Thyroid gland (tissue), 4 donors: ENCODE data around the gene PRIMPOL. TPM values are rescaled to one million over a fixed set of nuclear protein-coding genes. Genes with fewer than 3 reads are reported as not detected.

Experiments
- DNase-seq, 2 donors: peaks; one replicate each; pipeline ENCODE4 v3.0.0-alpha.2; 2019
- H3K27ac ChIP-seq, 3 donors: fragments of 200-600 bp; sonication (generic); 1 replicate in 2 of 3; 2 replicates in 1 of 3; pipeline ENCODE4 v1.5.1; 2016 to 2019; ENCODE audit warnings: mild to moderate bottlenecking in 1 of 3, moderate library complexity in 1 of 3
- H3K27me3 ChIP-seq: fragments of 200-600 bp; sonication (generic); one replicate; pipeline ENCODE4 v1.5.1; 2019
- H3K36me3 ChIP-seq, 2 donors: fragments of 200-600 bp; sonication (generic); one replicate each; pipeline ENCODE4 v1.5.1; 2016 to 2019
- H3K4me1 ChIP-seq, 2 donors: fragments of 200-600 bp; sonication (generic); one replicate each; pipeline ENCODE4 v1.5.1; 2017 to 2019
- H3K4me3 ChIP-seq, 3 donors: fragments of 200-600 bp; sonication (generic); replicated peaks in 1 of 3; 1 replicate in 2 of 3; 2 replicates in 1 of 3; pipeline ENCODE4 v1.5.1; 2016; ENCODE audit warnings: mild to moderate bottlenecking in 1 of 3
- H3K9me3 ChIP-seq: fragments of 200-600 bp; sonication (generic); one replicate; pipeline ENCODE4 v1.5.1; 2017
- CTCF ChIP-seq, 6 experiments: fragments of 200-600 bp in 3 of 6; fragments of 450-650 bp in 3 of 6; sonication (generic) in 3 of 6; IDR thresholded peaks; one replicate each; pipeline ENCODE4 v1.5.1; 2016 to 2019; ENCODE audit warnings: antibody characterized with exemption in 6 of 6, mild to moderate bottlenecking in 2 of 6, inconsistent platforms in 1 of 6, moderate library complexity in 1 of 6
- POLR2A ChIP-seq, 2 donors: fragments of 450-650 bp; IDR thresholded peaks; one replicate each; pipeline ENCODE4 v1.6.1; 2017; ENCODE audit warnings: antibody characterized with exemption in 2 of 2, mild to moderate bottlenecking in 2 of 2, moderate library complexity in 1 of 2
- WGBS, 2 donors: methylation state at CpG; one replicate each; pipeline ENCODE4 v1.1.5; 2017; 5-methylcytosine and 5-hydroxymethylcytosine counted together
- intact Hi-C: fragments of 100-400 bp; cut with DNase I; formaldehyde crosslinking; loops from one replicate; pipeline ENCODE4 v1.15.1; 2023
- total RNA-seq, 4 donors: library from RNA; depleted of rRNA; stranded (reverse); fragments of >200 nt; gene quantifications; one replicate each; pipeline ENCODE4 v1.2.3, GENCODE V29; 2016

PRIMPOL gene
- total RNA-seq, 4 donors from 2014 or later = 14.4 to 29.4 (median 22.3) TPM

- Histone ChIP-seq H3K27ac (no peak overlapping the region), H3K27me3 (no peaks in the 10 kb centered on the region), H3K9me3 (no peaks in the 10 kb centered on the region), H3K36me3 (no peaks in the 10 kb centered on the region), H3K4me3 (no peak overlapping the region), H3K4me1 (no peaks in the 10 kb centered on the region)
- WGBS, 2 donors = 80 to 81% methylated on average over 1 of the region's 1 CpG
- DNase-seq = no peak
- intact Hi-C loops = no loop called here
- no peak for TF ChIP-seq POLR2A (IDR thresholded peaks at IDR 0.05)
- no peak for TF ChIP-seq CTCF (IDR thresholded peaks at IDR 0.05)
These were observed 12.7 kb downstream of the PRIMPOL start for GRCh38 chr4:184662236-184662635.

- no peak overlapping the region for H3K4me3 ChIP-seq
- 72 to 73% methylated on average over 6 of the region's 6 CpGs for WGBS, 2 donors
- TF ChIP-seq POLR2A (IDR thresholded peaks at IDR 0.05) (no peak), CTCF (IDR thresholded peaks at IDR 0.05) (no peak)
- no peak for DNase-seq
- intact Hi-C loops = no loop called here
- no peaks in the 10 kb centered on the region for H3K9me3 ChIP-seq
- H3K4me1 ChIP-seq = no peaks in the 10 kb centered on the region
- H3K36me3 ChIP-seq = peaks cover 0 to 8% of the 10 kb centered on the region in 2 donors
- no peaks in the 10 kb centered on the region for H3K27me3 ChIP-seq
- H3K27ac ChIP-seq = no peak overlapping the region
These were observed 15.1 kb downstream of the PRIMPOL start for GRCh38 chr4:184664445-184665210.

GRCh38 chr4:184666670-184667069 is 17.1 kb downstream of the PRIMPOL start:
- Histone ChIP-seq H3K27ac (no peak overlapping the region), H3K27me3 (no peaks in the 10 kb centered on the region), H3K9me3 (no peaks in the 10 kb centered on the region), H3K36me3 (peaks cover 0 to 8% of the 10 kb centered on the region in 2 donors), H3K4me1 (no peaks in the 10 kb centered on the region), H3K4me3 (no peak overlapping the region)
- WGBS, 2 donors = 91 to 96% methylated on average over 6 of the region's 6 CpGs
- intact Hi-C loops = no loop called here
- no peak for DNase-seq
- TF ChIP-seq CTCF (IDR thresholded peaks at IDR 0.05) = no peak
- TF ChIP-seq POLR2A (IDR thresholded peaks at IDR 0.05) = no peak

- Histone ChIP-seq H3K27ac (no peak overlapping the region), H3K36me3 (peaks cover 0 to 17% of the 10 kb centered on the region in 2 donors), H3K9me3 (no peaks in the 10 kb centered on the region), H3K4me1 (no peaks in the 10 kb centered on the region), H3K27me3 (no peaks in the 10 kb centered on the region), H3K4me3 (no peak overlapping the region)
- WGBS, 2 donors = 94% methylated on average over 9 of the region's 9 CpGs
- intact Hi-C loops = no loop called here
- TF ChIP-seq CTCF (IDR thresholded peaks at IDR 0.05) (no peak), POLR2A (IDR thresholded peaks at IDR 0.05) (no peak)
- DNase-seq = no peak
These were observed 18.6 kb downstream of the PRIMPOL start for GRCh38 chr4:184668096-184668495.

GRCh38 chr4:184668511-184669114 is 19.1 kb downstream of the PRIMPOL start:
- Histone ChIP-seq H3K9me3 (no peaks in the 10 kb centered on the region), H3K4me1 (no peaks in the 10 kb centered on the region), H3K36me3 (peaks cover 0 to 17% of the 10 kb centered on the region in 2 donors), H3K4me3 (no peak overlapping the region), H3K27me3 (no peaks in the 10 kb centered on the region), H3K27ac (no peak overlapping the region)
- WGBS, 2 donors = 89 to 92% methylated on average over 9 of the region's 9 CpGs
- DNase-seq = no peak
- intact Hi-C loops = no loop called here
- TF ChIP-seq CTCF (IDR thresholded peaks at IDR 0.05) = no peak
